ENCODE measurements around the gene SH2D5.
"Not testable (repeated sequence)": the region's sequence is repeated elsewhere in the genome, so short reads cannot be mapped to it uniquely, and the experiment has no call there.

SH2D5 gene

DNA sequence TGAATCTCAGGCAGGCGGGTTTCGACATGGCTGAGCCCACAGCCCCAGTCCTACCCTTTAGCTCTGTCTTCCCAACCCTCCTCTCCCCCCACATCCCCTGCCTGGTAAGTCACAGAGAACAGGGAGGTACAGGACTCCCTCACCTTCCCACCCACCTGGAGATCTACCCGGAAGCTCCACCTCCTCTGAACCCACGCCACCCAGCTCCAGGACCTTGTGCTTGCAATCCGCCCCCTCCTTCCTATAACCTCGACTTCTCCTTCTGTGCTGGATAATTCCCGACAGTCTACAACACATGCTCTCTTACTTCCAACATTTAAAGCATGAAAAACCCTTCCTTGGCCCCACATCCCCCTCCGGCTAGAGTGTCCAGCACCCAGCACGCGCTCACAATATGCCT is 37.0 kb downstream of the SH2D5 start:
- DNase-seq (ENCODE audit: low read depth in 2 of 2): no peak

DNA sequence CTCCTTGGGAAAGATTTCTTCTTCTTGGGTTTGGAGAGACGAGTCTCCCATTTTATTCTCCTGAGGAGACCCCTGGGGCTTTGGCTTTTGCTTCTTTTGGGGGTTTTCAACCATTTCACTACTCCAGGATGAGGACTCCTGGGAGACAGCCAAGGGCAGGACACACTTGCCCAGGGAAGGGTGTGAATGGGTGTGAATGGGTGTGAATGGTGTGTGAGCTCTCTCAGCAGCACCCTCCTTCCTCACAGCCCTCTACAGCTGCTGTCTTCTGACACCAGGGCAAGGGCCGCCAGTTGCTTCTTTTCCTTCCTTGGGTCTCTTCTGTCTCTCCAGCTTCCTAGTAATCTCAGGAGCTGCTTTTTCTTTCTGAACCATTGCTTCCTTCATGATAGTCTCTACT is 38.9 kb downstream of the SH2D5 start:
- DNase-seq (ENCODE audit: low read depth in 2 of 2): no peak

DNA sequence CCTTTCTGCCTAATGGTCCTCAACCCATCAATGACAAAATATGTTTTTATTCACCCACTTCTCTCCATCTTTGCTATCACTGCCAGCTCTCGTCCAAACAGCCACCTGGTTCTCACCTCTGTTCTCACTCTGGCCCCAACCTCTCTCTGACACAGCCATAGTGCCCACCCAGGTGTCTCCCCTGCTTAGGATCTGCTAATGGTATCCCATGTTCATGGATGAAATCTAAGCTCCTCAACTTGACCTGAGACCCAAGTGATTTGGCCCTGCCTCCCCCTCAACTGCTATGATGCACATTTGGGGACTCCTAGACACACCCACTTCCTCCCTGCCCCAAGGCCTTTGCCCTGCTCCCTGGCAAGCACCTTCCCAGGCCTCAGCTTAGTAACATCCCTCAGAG is 40.6 kb downstream of the SH2D5 start:
- no peak for DNase-seq (ENCODE audit: low read depth in 2 of 2)

DNA sequence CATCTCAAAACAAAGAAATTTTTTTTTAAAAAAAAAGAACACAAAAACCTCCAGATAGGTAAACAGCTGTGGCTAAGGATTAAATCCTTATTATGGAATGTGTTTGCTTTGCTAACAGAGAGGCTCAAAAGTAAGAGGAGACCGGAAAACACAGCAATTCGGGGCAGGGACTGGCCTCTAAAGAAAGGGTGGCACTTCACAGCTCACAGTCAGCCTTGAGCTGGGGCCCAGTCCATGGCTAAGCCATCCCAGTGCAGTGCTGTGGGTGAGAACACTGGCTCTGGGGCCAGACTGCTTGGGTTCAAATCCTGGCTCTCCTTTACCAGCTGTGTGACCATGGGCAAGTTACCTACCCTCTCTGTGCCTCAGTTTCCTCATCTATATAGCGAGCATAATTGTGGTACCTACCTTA is 42.9 kb downstream of the SH2D5 start:
- DNase-seq (ENCODE audit: low read depth in 2 of 2): no peak

DNA sequence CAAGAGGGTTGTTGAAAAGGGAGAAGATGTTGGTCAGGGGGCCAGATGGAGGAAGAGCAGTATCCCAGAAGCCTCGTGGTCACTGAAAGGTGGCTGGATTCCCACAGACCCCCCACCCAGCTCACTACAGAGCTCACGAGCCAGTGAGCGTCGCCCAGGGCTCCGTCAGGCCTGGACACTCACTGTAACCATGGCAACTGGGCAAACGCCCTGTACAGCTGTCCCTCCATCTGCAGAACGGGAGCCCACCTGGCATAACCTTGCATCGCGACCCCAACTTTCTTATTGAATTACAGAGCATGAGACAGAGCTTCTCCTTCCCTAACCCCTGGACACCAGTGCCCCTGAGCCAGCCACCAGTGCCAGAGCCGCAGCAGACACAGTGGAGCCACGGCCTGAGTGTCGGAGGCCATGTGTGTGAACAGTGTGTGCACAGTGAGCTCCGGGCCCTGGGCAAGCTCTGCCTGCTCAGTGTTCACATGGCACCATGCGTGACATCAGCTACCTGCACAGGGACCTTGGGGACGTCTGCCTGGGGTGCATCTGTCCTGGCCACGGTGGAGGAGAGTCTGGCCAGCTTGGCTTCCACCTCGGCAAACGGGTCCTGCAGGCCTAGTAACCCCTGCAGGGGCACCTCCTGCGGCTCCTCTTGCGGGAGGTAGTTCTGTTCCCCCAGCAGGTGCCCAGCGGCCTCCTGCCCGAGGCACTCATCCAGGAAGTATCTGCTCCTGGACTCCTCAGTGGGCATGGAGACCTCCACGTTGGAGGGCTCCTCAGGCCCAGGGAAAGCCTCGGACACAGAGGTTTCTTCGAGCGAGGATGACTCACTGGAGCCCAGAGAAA is 45.4 kb downstream of the SH2D5 start:
- DNase-seq (ENCODE audit: low read depth in 2 of 2): no peak

DNA sequence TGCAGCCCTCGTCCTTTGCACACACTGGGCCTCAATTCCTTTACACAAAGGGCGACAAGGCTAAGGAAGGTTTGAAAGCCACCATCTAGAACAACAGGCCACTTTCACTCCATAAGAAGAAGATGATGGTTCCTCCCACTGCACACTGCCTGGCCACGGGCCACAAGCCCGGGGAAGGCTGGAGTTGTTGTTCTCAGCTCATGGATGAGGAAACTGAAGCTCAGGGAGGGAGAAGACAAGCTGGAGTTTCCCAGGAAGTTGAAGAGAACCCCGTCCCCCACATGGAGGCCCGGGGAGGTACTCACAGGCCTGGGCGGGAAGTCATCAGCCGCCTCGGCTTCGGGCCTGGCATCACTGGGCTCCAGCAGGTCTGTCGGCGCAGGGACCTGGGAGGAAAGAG is 46.8 kb downstream of the SH2D5 start:
- no peak for DNase-seq (ENCODE audit: low read depth in 2 of 2)

DNA sequence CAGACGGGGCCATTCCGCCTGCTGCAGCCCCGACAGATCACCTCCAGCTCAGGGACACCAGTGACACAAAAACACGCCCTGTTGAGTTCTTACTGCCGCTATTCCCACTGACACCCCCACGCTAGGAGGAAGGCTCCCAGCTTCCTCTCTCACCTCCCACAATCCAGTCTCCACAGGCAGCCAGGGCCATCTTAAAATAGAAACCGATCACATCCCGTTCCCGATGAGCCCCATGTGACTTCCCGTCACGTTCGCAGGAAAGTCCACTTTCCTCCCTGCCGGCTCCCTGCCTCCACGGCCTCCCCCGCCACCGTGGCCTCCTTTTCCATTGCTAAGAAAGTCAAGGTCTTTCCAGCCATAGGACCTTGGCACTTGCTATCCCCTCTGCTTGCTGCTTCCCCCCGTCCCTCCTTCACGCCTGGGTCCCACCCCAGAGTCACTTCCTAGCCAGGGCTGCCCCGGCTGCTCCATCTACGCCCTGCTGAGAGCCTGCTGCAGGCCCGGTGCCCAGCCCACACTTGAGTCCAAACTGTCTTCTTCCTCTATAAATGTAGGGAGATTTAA is 47.3 kb downstream of the SH2D5 start:
- no peak for DNase-seq (ENCODE audit: low read depth in 2 of 2)

DNA sequence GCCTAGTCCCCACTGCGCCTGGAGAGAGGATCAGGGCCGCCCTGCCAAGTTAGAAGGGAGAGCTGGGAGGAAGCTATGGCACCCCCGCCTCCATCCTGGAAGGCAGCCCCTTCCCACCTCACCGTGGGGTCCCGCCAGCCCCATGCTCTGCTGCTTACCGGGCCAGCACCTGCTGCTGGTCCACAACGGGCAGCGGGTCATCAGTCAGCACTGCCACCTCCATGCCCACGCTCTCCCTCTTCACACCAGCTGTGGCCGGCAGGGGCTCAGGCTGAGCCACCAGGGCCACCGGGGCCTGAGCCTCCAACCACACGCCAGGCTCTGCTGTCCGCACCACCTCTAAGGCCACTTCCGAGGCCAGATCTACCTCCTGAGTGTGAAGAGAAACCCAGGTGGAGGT is 47.9 kb downstream of the SH2D5 start:
- no peak for DNase-seq (ENCODE audit: low read depth in 2 of 2)

DNA sequence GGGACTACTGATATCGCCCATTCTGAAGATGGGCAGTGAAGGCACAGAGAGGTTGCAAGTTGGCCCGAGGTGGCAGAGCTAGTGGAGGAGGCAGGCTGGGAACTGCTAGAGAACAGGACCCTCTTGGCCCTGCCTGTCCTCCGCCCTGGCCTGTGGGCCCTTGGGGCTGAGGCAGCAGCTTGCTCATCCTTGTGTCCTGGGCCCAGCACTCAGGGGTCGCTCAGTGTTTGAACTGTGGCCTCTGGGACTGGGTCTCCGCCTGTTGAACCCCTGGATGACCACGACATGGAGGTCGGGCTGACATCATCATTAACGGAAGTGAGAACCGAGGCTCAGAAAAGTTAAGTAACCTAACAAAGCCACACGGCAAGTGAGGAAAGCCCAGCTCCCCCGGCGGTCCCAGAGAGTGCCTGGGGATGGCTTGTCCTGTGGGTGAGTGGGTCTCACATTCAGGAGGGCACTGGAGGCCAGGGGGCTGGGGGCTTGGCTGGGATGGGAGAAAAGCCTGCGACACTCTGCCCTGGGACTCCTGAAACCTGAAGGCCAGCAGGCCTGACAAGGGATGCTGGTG is 48.4 kb downstream of the SH2D5 start:
- DNase-seq (ENCODE audit: low read depth in 2 of 2): no peak

DNA sequence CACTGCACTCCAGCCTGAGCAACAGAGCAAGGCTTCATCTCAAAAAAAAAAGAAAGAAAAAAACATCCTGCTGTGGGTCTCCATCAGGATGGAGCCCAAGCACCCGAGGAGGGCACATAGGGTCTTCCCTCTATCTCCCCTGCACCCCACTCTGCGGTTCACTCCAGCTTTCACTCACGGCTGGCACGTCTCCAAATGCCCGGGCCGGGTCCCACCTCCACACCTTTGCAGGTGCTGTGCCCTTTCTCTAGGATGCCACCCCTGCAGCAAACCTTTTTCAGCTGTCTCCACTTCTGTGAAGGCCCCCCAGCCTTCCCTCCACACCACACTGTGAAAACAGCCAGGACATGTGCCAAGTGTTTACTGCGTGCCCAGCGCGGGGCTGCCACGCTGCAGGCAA is 48.9 kb downstream of the SH2D5 start:
- DNase-seq (ENCODE audit: low read depth in 2 of 2): no peak

DNA sequence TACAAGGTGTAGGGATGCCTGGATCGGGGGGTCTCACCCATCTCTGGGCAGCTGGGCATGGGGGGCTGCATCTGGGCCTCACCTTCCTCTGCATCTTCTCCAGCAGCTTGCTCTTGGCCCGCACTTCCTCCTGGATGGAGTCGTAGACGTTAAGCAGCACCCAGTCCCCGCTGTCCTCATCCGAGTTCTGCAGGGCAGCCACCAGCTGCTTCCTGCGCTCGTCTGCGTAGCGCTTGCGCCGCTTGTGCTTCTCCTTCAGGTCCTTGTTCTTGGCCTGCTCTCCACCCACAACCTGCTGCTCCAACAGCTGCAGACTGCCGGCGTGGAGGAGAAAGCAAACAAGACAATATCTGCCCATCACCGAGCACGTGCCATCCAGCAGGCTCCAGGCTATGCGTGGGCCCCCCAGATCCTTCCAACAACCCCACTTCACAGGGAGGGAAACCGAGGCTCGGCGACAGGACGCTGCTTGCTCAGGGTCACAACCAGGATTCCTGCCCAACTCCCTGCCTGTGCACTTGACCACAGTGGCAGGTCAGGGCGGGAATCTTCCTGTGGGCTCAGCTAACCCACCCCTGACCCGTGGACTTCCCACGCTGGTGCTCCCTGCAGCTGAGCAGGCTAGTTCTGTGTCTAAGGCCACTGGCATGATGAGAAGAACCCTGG is 49.8 kb downstream of the SH2D5 start:
- DNase-seq (ENCODE audit: low read depth in 2 of 2): no peak

DNA sequence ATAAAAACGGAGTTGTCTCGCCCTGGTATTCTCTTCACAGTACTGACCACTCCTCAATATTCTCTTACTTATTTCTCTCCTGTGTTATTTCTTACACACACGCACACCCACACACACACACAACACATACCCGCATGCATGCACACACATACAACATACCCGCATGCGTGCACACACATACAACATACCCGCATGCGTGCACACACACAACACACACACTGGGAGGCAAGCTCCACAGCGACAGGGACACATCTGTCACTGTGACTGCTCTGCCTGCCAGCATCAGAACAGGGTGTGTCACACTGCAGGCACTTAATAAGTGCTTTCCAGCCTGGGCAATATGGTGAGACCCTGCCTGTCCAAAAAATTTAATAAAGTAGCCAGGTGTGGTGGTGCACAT is 50.5 kb downstream of the SH2D5 start:
- no peak for DNase-seq (ENCODE audit: low read depth in 2 of 2)

DNA sequence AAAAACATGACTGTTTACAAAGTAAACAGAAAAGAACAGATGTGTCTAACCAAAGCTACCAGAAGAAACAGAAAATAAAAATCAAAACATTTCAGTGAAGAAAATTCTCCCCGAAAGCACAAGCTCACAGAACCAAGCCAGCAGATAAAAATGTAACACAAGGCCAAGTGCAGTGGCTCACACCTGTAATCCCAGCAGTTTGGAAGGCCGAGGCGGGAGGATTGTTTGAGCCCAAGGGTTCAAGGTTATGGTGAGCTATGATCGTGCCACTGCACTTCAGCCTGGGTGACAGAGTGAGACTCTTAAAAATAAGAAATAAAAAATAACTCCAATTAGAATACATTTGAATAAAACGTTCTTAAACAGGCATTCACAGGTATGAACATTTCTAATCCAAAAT is 52.2 kb downstream of the SH2D5 start:
- no peak for DNase-seq (ENCODE audit: low read depth in 2 of 2)

DNA sequence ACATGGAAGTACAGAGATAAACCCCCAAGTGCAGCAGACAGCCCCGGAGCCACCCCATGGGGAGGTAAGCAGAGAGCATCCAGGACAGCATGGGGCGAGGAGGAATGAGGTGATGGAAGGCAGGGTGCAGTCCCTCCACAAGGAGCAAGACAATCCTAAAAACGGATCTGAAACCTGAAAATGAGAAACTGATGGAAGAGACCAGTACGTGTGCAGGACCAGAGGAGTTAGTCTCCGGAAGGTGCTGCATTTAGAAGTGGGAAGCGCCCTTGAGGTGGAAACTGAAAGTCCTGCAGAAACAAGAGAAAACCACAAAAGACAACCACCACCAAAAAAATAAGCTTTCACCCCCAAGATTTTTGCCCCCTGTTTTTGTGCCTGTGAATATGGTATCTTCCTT is 53.9 kb downstream of the SH2D5 start:
- DNase-seq (ENCODE audit: low read depth in 2 of 2): no peak

DNA sequence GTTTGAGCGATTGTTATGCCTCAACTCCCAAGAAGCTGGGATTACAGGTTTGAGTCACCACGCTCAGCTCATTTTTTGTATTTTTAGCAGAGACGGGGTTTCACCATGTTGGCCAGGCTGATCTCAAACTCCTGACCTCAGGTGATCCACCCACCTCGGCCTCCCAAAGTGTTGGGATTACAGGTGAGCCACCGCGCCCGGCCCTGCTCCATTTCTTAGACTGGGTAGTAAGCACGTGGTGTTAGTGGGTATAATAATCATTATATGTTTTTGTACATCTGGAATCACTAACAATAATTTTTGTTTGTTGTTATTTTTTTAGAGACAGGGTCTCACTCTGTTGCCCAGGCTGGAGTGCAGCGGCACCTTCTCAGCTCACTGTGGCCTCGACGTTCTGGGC is 58.9 kb downstream of the SH2D5 start:
- DNase-seq (ENCODE audit: low read depth in 2 of 2): not testable (repeated sequence)

DNA sequence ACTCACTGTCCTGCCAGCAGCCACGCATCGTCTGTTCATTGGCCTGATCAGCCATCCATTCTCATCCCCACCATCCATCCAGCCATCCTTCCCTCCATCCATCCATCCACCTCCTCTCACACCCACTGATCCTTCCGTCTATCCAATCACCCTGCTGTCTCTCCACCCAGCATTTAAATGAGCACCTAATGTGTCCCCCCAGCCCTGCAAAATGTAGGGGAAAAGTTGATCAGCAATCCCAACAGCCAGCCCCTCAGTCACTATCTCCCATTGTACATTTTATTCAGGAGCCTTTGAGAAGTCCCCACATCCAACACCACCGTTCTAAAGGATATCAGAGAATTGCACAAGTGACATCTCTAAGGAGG is 60.3 kb downstream of the SH2D5 start:
- DNase-seq (ENCODE audit: low read depth in 2 of 2): no peak

DNA sequence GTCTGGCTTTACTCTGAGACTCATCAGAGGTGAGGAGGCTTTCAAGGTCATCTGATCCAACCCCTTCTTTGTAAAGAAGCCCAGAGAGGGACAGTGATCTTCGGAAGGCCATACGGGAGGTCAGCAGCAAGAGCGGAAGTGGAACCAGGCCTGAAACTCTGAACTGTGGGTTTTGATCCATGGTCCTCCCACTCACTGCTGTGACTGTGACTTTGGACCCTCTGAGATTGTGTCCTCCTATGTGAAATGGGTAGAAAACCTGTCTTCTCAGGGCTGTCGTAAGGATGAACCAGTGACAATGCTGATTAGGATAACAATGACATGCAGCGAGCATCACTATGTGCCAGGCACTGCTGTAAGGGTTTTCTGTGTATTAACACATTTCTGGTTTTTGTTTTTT is 61.6 kb downstream of the SH2D5 start:
- no peak for DNase-seq (ENCODE audit: low read depth in 2 of 2)
